Measurements from ENCODE around the gene FAM89A. TPM values are rescaled to one million over a fixed set of nuclear protein-coding genes. Genes with fewer than 3 reads are reported as not detected.

The FAM89A gene
- total RNA-seq, 2 donors from 2014 or later, result 8.4 to 24.5 TPM

GRCh38 chr1:231075497-231075896 lies 35.4 kb upstream of the FAM89A start:
- no peak for TF ChIP-seq CTCF (IDR thresholded peaks at IDR 0.05)
- Histone ChIP-seq H3K4me3 (no peak overlapping the region), H3K4me1 (ENCODE audit: control insufficient read depth in 1 of 2, low read depth in 2 of 2) (no peaks in the 10 kb centered on the region), H3K9me3 (no peaks in the 10 kb centered on the region), H3K27ac (no peak overlapping the region), H3K36me3 (no peaks in the 10 kb centered on the region), H3K27me3 (replicated peaks; ENCODE audit: insufficient read depth) (no peaks in the 10 kb centered on the region)
- ATAC-seq (ENCODE audit: insufficient number of reproducible peaks, low FRiP score, low read depth), result no peak
- no peak for DNase-seq (ENCODE audit: low spot score)

GRCh38 chr1:231075020-231075419 lies 35.0 kb upstream of the FAM89A start:
- no peaks in the 10 kb centered on the region for H3K27me3 ChIP-seq (replicated peaks; ENCODE audit: insufficient read depth)
- no peak overlapping the region for H3K4me3 ChIP-seq
- no peaks in the 10 kb centered on the region for H3K4me1 ChIP-seq (ENCODE audit: control insufficient read depth in 1 of 2, low read depth in 2 of 2)
- no peaks in the 10 kb centered on the region for H3K9me3 ChIP-seq
- ATAC-seq (ENCODE audit: insufficient number of reproducible peaks, low FRiP score, low read depth), result no peak
- DNase-seq (ENCODE audit: low spot score), result no peak
- no peaks in the 10 kb centered on the region for H3K36me3 ChIP-seq
- TF ChIP-seq CTCF (IDR thresholded peaks at IDR 0.05), result no peak
- no peak overlapping the region for H3K27ac ChIP-seq

- Histone ChIP-seq H3K4me3 (no peak overlapping the region), H3K27ac (no peak overlapping the region)
- TF ChIP-seq CTCF (IDR thresholded peaks at IDR 0.05), result no peak
Observed at GRCh38 chr1:231074046-231074445, 34.0 kb upstream of the FAM89A start.

GRCh38 chr1:231073331-231073730 lies 33.3 kb upstream of the FAM89A start:
- ATAC-seq (ENCODE audit: insufficient number of reproducible peaks, low FRiP score, low read depth), result no peak
- H3K27me3 ChIP-seq (replicated peaks; ENCODE audit: insufficient read depth), result no peaks in the 10 kb centered on the region
- no peaks in the 10 kb centered on the region for H3K4me1 ChIP-seq (ENCODE audit: control insufficient read depth in 1 of 2, low read depth in 2 of 2)
- no peak for TF ChIP-seq CTCF (IDR thresholded peaks at IDR 0.05)
- no peak overlapping the region for H3K27ac ChIP-seq
- no peaks in the 10 kb centered on the region for H3K36me3 ChIP-seq
- H3K4me3 ChIP-seq, result no peak overlapping the region
- H3K9me3 ChIP-seq, result no peaks in the 10 kb centered on the region
- DNase-seq (ENCODE audit: low spot score), result no peak

More at GRCh38 chr1:231074046-231074445, 34.0 kb upstream of the FAM89A start:
- no peaks in the 10 kb centered on the region for H3K36me3 ChIP-seq
- DNase-seq (ENCODE audit: low spot score), result no peak
- ATAC-seq (ENCODE audit: insufficient number of reproducible peaks, low FRiP score, low read depth), result no peak
- H3K9me3 ChIP-seq, result no peaks in the 10 kb centered on the region
- no peaks in the 10 kb centered on the region for H3K27me3 ChIP-seq (replicated peaks; ENCODE audit: insufficient read depth)
- no peaks in the 10 kb centered on the region for H3K4me1 ChIP-seq (ENCODE audit: control insufficient read depth in 1 of 2, low read depth in 2 of 2)

- Histone ChIP-seq H3K36me3 (no peaks in the 10 kb centered on the region), H3K9me3 (no peaks in the 10 kb centered on the region), H3K4me3 (no peak overlapping the region), H3K27me3 (replicated peaks; ENCODE audit: insufficient read depth) (no peaks in the 10 kb centered on the region), H3K4me1 (ENCODE audit: control insufficient read depth in 1 of 2, low read depth in 2 of 2) (no peaks in the 10 kb centered on the region), H3K27ac (no peak overlapping the region)
- ATAC-seq (ENCODE audit: insufficient number of reproducible peaks, low FRiP score, low read depth) (no peak), DNase-seq (ENCODE audit: low spot score) (no peak)
- no peak for TF ChIP-seq CTCF (IDR thresholded peaks at IDR 0.05)
Observed at GRCh38 chr1:231072502-231073094, 32.5 kb upstream of the FAM89A start.

Data from thoracic aorta (tissue), 2 donors.